Testis (tissue), 3 donors: ENCODE measurements around the gene TVP23A. TPM values are rescaled to one million over a fixed set of nuclear protein-coding genes. Genes with fewer than 3 reads are reported as not detected.
A peak's percentile ranks its signal among the peaks of the same experiment; 100 is the strongest.

Source experiments
- DNase-seq: peaks from one replicate; pipeline ENCODE4 v3.0.0-alpha.2; 2019
- H3K27ac ChIP-seq, 2 donors: fragments of 200-600 bp; sonication (generic); one replicate each; pipeline ENCODE4 v1.5.1; 2019
- H3K27me3 ChIP-seq: fragments of 200-600 bp; sonication (generic); one replicate; pipeline ENCODE4 v1.5.1; 2019
- H3K36me3 ChIP-seq: fragments of 200-600 bp; sonication (generic); one replicate; pipeline ENCODE4 v1.5.1; 2017; ENCODE audit warnings: low read depth; ENCODE audit errors: missing control alignments
- H3K4me1 ChIP-seq: fragments of 200-600 bp; sonication (generic); one replicate; pipeline ENCODE4 v1.5.1; 2019
- H3K4me3 ChIP-seq, 2 donors: fragments of 200-600 bp; sonication (generic); one replicate each; pipeline ENCODE4 v1.5.1; 2017 to 2019
- H3K9me3 ChIP-seq: fragments of 200-600 bp; sonication (generic); one replicate; pipeline ENCODE4 v1.5.1; 2017
- CTCF ChIP-seq, 3 experiments: fragments of 450-650 bp in 2 of 3; fragments of 200-600 bp in 1 of 3; sonication (generic) in 1 of 3; IDR thresholded peaks; one replicate each; pipeline ENCODE4 v1.5.1; 2016 to 2019; ENCODE audit warnings: antibody characterized with exemption in 3 of 3, mild to moderate bottlenecking in 2 of 3, moderate library complexity in 1 of 3
- POLR2A ChIP-seq: fragments of 450-650 bp; IDR thresholded peaks from one replicate; pipeline ENCODE4 v1.6.1; 2017; ENCODE audit warnings: antibody characterized with exemption, mild to moderate bottlenecking, moderate library complexity
- WGBS, 2 donors: methylation state at CpG; one replicate each; pipeline ENCODE4 v1.1.5; 2018; 5-methylcytosine and 5-hydroxymethylcytosine counted together
- intact Hi-C: fragments of 100-400 bp; cut with DNase I; formaldehyde crosslinking; loops from one replicate; pipeline ENCODE4 v1.15.1; 2023; ENCODE audit warnings: low total_unique reads
- polyA plus RNA-seq: library from polyadenylated mRNA; stranded (reverse); fragments of 350-450 nt; fragmentation: Illumina TruSeq; extraction: RNeasy Lipid Tissue Mini Kit (QIAGEN cat#74804); gene quantifications from one replicate; pipeline ENCODE4 v1.2.3, GENCODE V29; 2014; ENCODE audit warnings: low read depth, low replicate concordance; ENCODE audit not compliant: insufficient read depth
- total RNA-seq, 2 donors: library from RNA; depleted of rRNA; stranded (reverse); fragments of >200 nt; gene quantifications; one replicate each; pipeline ENCODE4 v1.2.3, GENCODE V29; 2016

TVP23A gene
- total and polyA plus RNA-seq, 3 donors from 2014 or later, result 1.7 to 4.2 (median 3.5) TPM

- Histone ChIP-seq H3K4me1 (no peaks in the 10 kb centered on the region), H3K36me3 (no peaks in the 10 kb centered on the region), H3K27me3 (no peaks in the 10 kb centered on the region), H3K9me3 (no peaks in the 10 kb centered on the region), H3K27ac (peak overlapping the region in 1 of 2 donors; percentile 43), H3K4me3 (no peak overlapping the region)
- no peak for TF ChIP-seq POLR2A
- no peak for TF ChIP-seq CTCF (IDR thresholded peaks at IDR 0.05)
- intact Hi-C loops, result no loop called here
- DNase-seq, result peak; percentile 38
- 73 to 78% methylated on average over 13 of the region's 13 CpGs for WGBS, 2 donors
These were observed 67.3 kb downstream of the TVP23A start for GRCh38 chr16:10751291-10751697.

DNA sequence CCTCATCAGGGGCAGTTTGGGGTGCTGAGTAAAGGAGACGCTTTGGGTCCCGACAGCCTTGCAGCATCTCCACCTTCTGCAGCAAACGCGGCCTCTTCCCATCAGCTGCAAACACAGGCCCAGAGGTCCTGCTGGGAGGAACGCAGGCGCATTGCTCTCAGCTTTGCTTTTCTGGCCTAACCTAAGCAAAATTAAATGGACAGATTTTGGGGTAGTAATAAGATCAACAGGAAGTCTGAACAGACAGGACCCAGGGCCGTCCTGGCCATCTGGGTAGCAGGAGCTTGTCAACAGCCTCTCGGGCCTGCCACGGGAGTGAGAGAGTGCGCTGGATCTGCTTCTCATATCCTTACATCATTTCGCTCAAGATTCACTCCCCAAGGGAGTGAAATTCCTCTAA is 67.8 kb downstream of the TVP23A start:
- Histone ChIP-seq H3K4me1 (no peaks in the 10 kb centered on the region), H3K4me3 (no peak overlapping the region), H3K27me3 (no peaks in the 10 kb centered on the region), H3K36me3 (no peaks in the 10 kb centered on the region), H3K9me3 (no peaks in the 10 kb centered on the region), H3K27ac (peak overlapping the region in 1 of 2 donors; percentile 43)
- whole genome bisulfite sequencing, 2 donors, result 83 to 99% methylated on average over 8 to 11 of the region's 11 CpGs
- DNase-seq, result no peak
- TF ChIP-seq CTCF (IDR thresholded peaks at IDR 0.05), result no peak
- no peak for TF ChIP-seq POLR2A
- intact Hi-C loops, result no loop called here

DNA sequence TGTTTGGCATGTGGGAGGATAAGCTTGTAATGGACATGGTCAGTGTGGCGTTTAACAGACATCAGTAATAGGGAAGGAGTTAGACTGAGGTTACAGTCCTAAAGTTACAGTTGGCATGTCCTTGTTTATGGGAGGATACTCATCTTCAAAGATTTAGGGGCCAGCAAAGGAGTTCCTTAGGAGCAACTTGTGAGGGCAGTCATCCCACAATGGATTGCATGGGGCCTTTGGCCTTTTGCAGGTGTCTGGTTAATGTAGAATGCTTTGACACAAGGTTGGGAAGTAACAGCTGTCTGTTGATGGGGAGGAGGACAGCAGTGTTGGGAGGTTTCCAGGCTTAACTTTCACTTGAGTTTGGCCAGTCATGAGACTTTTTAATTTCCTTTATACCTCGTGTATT is 72.8 kb downstream of the TVP23A start:
- no peak overlapping the region for H3K27ac ChIP-seq
- no peaks in the 10 kb centered on the region for H3K27me3 ChIP-seq
- no peaks in the 10 kb centered on the region for H3K36me3 ChIP-seq
- no peak for DNase-seq
- H3K4me1 ChIP-seq, result peaks cover 4% of the 10 kb centered on the region
- intact Hi-C loops, result loop anchor here (5.0 kb wide), 1 partner anchor 166 kb away; no protein-coding TSS in a partner anchor
- 53 to 63% methylated on average over 2 of the region's 2 CpGs for WGBS, 2 donors
- H3K9me3 ChIP-seq, result no peaks in the 10 kb centered on the region
- H3K4me3 ChIP-seq, result no peak overlapping the region
- no peak for TF ChIP-seq CTCF (IDR thresholded peaks at IDR 0.05)
- TF ChIP-seq POLR2A, result no peak

GRCh38 chr16:10744370-10745030 is 74.1 kb downstream of the TVP23A start:
- Histone ChIP-seq H3K9me3 (no peaks in the 10 kb centered on the region), H3K4me1 (peaks cover 4% of the 10 kb centered on the region), H3K4me3 (peak overlapping the region; percentile 62 to 74), H3K36me3 (no peaks in the 10 kb centered on the region), H3K27me3 (no peaks in the 10 kb centered on the region), H3K27ac (peak overlapping the region in 1 of 2 donors; percentile 90)
- intact Hi-C loops, result loop anchor here (5.0 kb wide), 1 partner anchor 168 kb away; no protein-coding TSS in a partner anchor
- 34 to 37% methylated on average over 17 of the region's 17 CpGs for WGBS, 2 donors
- DNase-seq, result no peak
- TF ChIP-seq POLR2A (no peak), CTCF (IDR thresholded peaks at IDR 0.05) (no peak)
